H9 (cell line): ENCODE measurements around the gene MYBPC3. TPM values are rescaled to one million over a fixed set of nuclear protein-coding genes. Genes with fewer than 3 reads are reported as not detected.

Experiments
- DNase-seq: peaks from one replicate; pipeline ENCODE4 v3.0.0-alpha.2; 2017
- H2AFZ ChIP-seq: one replicate; pipeline ENCODE4 v1.6.1; 2013; ENCODE audit warnings: mild to moderate bottlenecking, low read length, control low read depth, moderate library complexity
- H2AK5ac ChIP-seq: 2 replicates; pipeline ENCODE4 v1.6.1; 2013; ENCODE audit warnings: low read length, control low read depth, mixed read lengths; ENCODE audit not compliant: insufficient read length
- H2BK120ac ChIP-seq: one replicate; pipeline ENCODE4 v1.6.1; 2013; ENCODE audit warnings: low read depth, mild to moderate bottlenecking, low read length, control low read depth, inconsistent platforms; ENCODE audit not compliant: poor library complexity, severe bottlenecking
- H2BK12ac ChIP-seq: 2 replicates; pipeline ENCODE4 v1.6.1; 2013; ENCODE audit warnings: low read length, control low read depth, mixed read lengths, low read depth; ENCODE audit not compliant: insufficient read length
- H2BK15ac ChIP-seq: 2 replicates; pipeline ENCODE4 v1.6.1; 2013; ENCODE audit warnings: low read depth, low read length, control low read depth
- H2BK20ac ChIP-seq: one replicate; pipeline ENCODE4 v1.6.1; 2013; ENCODE audit warnings: low read depth, mild to moderate bottlenecking, low read length, control low read depth, inconsistent platforms; ENCODE audit not compliant: poor library complexity, severe bottlenecking
- H2BK5ac ChIP-seq: 2 replicates; pipeline ENCODE4 v1.6.1; 2013; ENCODE audit warnings: low read length, control low read depth, mixed read lengths; ENCODE audit not compliant: insufficient read length
- H3K14ac ChIP-seq: 2 replicates; pipeline ENCODE4 v1.6.1; 2013; ENCODE audit warnings: low read length, control low read depth; ENCODE audit not compliant: insufficient read depth
- H3K18ac ChIP-seq: 2 replicates; pipeline ENCODE4 v1.6.1; 2013; ENCODE audit warnings: low read depth, mild to moderate bottlenecking, mixed read lengths, low read length, control low read depth; ENCODE audit not compliant: insufficient read length
- H3K23ac ChIP-seq: 2 replicates; pipeline ENCODE4 v1.6.1; 2013; ENCODE audit warnings: low read length, control low read depth, mixed read lengths, low read depth; ENCODE audit not compliant: insufficient read length
- H3K23me2 ChIP-seq: 2 replicates; pipeline ENCODE4 v1.6.1; 2013; ENCODE audit warnings: low read depth, mild to moderate bottlenecking, mixed read lengths, low read length, control low read depth; ENCODE audit not compliant: insufficient read length, poor library complexity, severe bottlenecking
- H3K27ac ChIP-seq: 2 replicates; pipeline ENCODE4 v1.5.1; 2013; ENCODE audit warnings: low read length, control low read depth, mixed read lengths, low read depth; ENCODE audit not compliant: insufficient read length
- H3K27me3 ChIP-seq: 2 replicates; pipeline ENCODE4 v1.6.1; 2013; ENCODE audit warnings: low read length, control low read depth, inconsistent platforms; ENCODE audit not compliant: insufficient read depth
- H3K4ac ChIP-seq: 2 replicates; pipeline ENCODE4 v1.6.1; 2013; ENCODE audit warnings: low read depth, mild to moderate bottlenecking, control low read depth, inconsistent platforms, low read length, moderate library complexity
- H3K4me1 ChIP-seq: 2 replicates; pipeline ENCODE4 v1.6.1; 2013; ENCODE audit warnings: low read length, control low read depth, inconsistent platforms; ENCODE audit not compliant: insufficient read depth
- H3K4me2 ChIP-seq: 2 replicates; pipeline ENCODE4 v1.6.1; 2013; ENCODE audit warnings: low read length, control low read depth, mixed read lengths; ENCODE audit not compliant: insufficient read length, insufficient read depth
- H3K56ac ChIP-seq: 2 replicates; pipeline ENCODE4 v1.6.1; 2013; ENCODE audit warnings: low read depth, mild to moderate bottlenecking, mixed read lengths, low read length, control low read depth; ENCODE audit not compliant: insufficient read length
- H3K79me1 ChIP-seq: 2 replicates; pipeline ENCODE4 v1.6.1; 2013; ENCODE audit warnings: low read depth, mild to moderate bottlenecking, moderate library complexity, low read length, control low read depth, inconsistent platforms; ENCODE audit not compliant: insufficient read depth, poor library complexity, severe bottlenecking
- H3K79me2 ChIP-seq: 2 replicates; pipeline ENCODE4 v1.6.1; 2013; ENCODE audit warnings: low read length, control low read depth, inconsistent platforms; ENCODE audit not compliant: insufficient read depth
- H3K9ac ChIP-seq: 2 replicates; pipeline ENCODE4 v1.6.1; 2013; ENCODE audit warnings: low read length, control low read depth, mixed read lengths; ENCODE audit not compliant: insufficient read length; ENCODE audit errors: extremely low read depth
- H3K9me3 ChIP-seq: one replicate; pipeline ENCODE4 v1.6.1; 2013; ENCODE audit warnings: low read depth, low read length, inconsistent platforms; ENCODE audit not compliant: control insufficient read depth
- H3T11ph ChIP-seq: one replicate; pipeline ENCODE4 v1.6.1; 2013; ENCODE audit warnings: mild to moderate bottlenecking, low read length, control low read depth, inconsistent platforms
- H4K20me1 ChIP-seq: one replicate; pipeline ENCODE4 v1.6.1; 2013; ENCODE audit not compliant: control insufficient read depth, insufficient read length, insufficient read depth
- H4K5ac ChIP-seq: 2 replicates; pipeline ENCODE4 v1.6.1; 2013; ENCODE audit warnings: low read depth, mild to moderate bottlenecking, mixed read lengths, low read length, control low read depth; ENCODE audit not compliant: insufficient read length
- H4K8ac ChIP-seq: replicated peaks from 2 replicates; pipeline ENCODE4 v1.6.1; 2013; ENCODE audit warnings: low read length, control low read depth, mixed read lengths, low read depth; ENCODE audit not compliant: insufficient read length
- H4K91ac ChIP-seq: 2 replicates; pipeline ENCODE4 v1.6.1; 2013; ENCODE audit warnings: low read depth, mild to moderate bottlenecking, moderate library complexity, mixed read lengths, low read length, control low read depth; ENCODE audit not compliant: insufficient read length
- H3K27ac Mint-ChIP-seq, 3 experiments: 2 replicates in 2 of 3; 3 replicates in 1 of 3; pipeline ENCODE4 v1.8.0; 2020 to 2021; ENCODE audit warnings: mixed read lengths in 3 of 3, mild to moderate bottlenecking in 1 of 3, moderate library complexity in 1 of 3
- H3K27me3 Mint-ChIP-seq: 2 replicates; pipeline ENCODE4 v1.8.0; 2021; ENCODE audit warnings: low read depth, mild to moderate bottlenecking, moderate library complexity, mixed read lengths
- H3K36me3 Mint-ChIP-seq, 3 experiments: 2 replicates in 2 of 3; 3 replicates in 1 of 3; pipeline ENCODE4 v1.8.0; 2020 to 2021; ENCODE audit warnings: low read depth in 3 of 3, mixed read lengths in 3 of 3; ENCODE audit not compliant: insufficient read depth in 1 of 3
- H3K4me1 Mint-ChIP-seq, 2 experiments: 2 replicates each; pipeline ENCODE4 v1.8.0; 2020; ENCODE audit warnings: mixed read lengths in 2 of 2
- H3K4me3 Mint-ChIP-seq, 2 experiments: 2 replicates in 1 of 2; 3 replicates in 1 of 2; pipeline ENCODE4 v1.8.0; 2020 to 2021; ENCODE audit warnings: mild to moderate bottlenecking in 2 of 2, mixed read lengths in 2 of 2, moderate library complexity in 1 of 2
- H3K9me3 Mint-ChIP-seq, 2 experiments: 2 replicates in 1 of 2; 3 replicates in 1 of 2; pipeline ENCODE4 v1.8.0; 2020; ENCODE audit warnings: mild to moderate bottlenecking in 2 of 2, mixed read lengths in 2 of 2, moderate library complexity in 1 of 2
- CTCF ChIP-seq: fragments of 200-600 bp; sonication (generic); conservative IDR thresholded peaks from 3 replicates; pipeline ENCODE4 v1.8.0; 2021; ENCODE audit warnings: antibody characterized with exemption, mild to moderate bottlenecking
- WGBS: extraction: QIAGEN DNeasy Blood & Tissue Kit; methylation state at CpG from one replicate; pipeline ENCODE4 v1.1.7; 2013; ENCODE audit warnings: missing lambda C conversion rate, low lambda C conversion rate, mixed read lengths; ENCODE audit not compliant: insufficient read length; ENCODE audit errors: extremely low coverage; 5-methylcytosine and 5-hydroxymethylcytosine counted together
- total RNA-seq: library from RNA; stranded (reverse); gene quantifications from 2 replicates; pipeline ENCODE4 v1.2.1, GENCODE V29; 2021

The MYBPC3 gene
- total RNA-seq, 1 experiment from 2014 or later, result not detected

- H2AK5ac ChIP-seq, result no peak overlapping the region
Measured at GRCh38 chr11:47360341-47360740, 7.8 kb upstream of the MYBPC3 start.

More at GRCh38 chr11:47360341-47360740, 7.8 kb upstream of the MYBPC3 start:
- no peak overlapping the region for H2BK20ac ChIP-seq
- no peaks in the 10 kb centered on the region for H3K23me2 ChIP-seq
- no peak overlapping the region for H3K18ac ChIP-seq
- H3K27me3 Mint-ChIP-seq, result no peaks in the 10 kb centered on the region
- H3K23ac ChIP-seq, result no peak overlapping the region
- H3K27ac Mint-ChIP-seq, result no peak overlapping the region
- H3K79me2 ChIP-seq, result no peaks in the 10 kb centered on the region
- H4K8ac ChIP-seq, result no peak overlapping the region
- H2AFZ ChIP-seq, result no peak overlapping the region
- no peak for DNase-seq
- TF ChIP-seq CTCF, result no peak
- H4K5ac ChIP-seq, result no peak overlapping the region
- no peaks in the 10 kb centered on the region for H3K36me3 Mint-ChIP-seq
- H4K20me1 ChIP-seq, result peaks cover 2% of the 10 kb centered on the region
- no peak overlapping the region for H3T11ph ChIP-seq
- H3K79me1 ChIP-seq, result no peaks in the 10 kb centered on the region
- H3K4me2 ChIP-seq, result no peak overlapping the region
- no peak overlapping the region for H2BK120ac ChIP-seq
- H3K4me3 Mint-ChIP-seq, result no peak overlapping the region
- peaks cover 3% of the 10 kb centered on the region in 2 experiments; a peak in 3 of 4 replicates for H3K4me1 Mint-ChIP-seq
- H3K56ac ChIP-seq, result no peak overlapping the region
- no peak overlapping the region for H2BK5ac ChIP-seq
- H4K91ac ChIP-seq, result no peak overlapping the region
- WGBS, result no CpG with 5 or more reads among the region's 15 CpGs
- no peak overlapping the region for H3K4ac ChIP-seq
- H2BK12ac ChIP-seq, result no peak overlapping the region
- H3K27me3 ChIP-seq, result no peaks in the 10 kb centered on the region
- no peak overlapping the region for H3K27ac ChIP-seq
- no peaks in the 10 kb centered on the region for H3K4me1 ChIP-seq
- no peak overlapping the region for H2BK15ac ChIP-seq
- H3K9me3 ChIP-seq, result no peaks in the 10 kb centered on the region
- H3K14ac ChIP-seq, result no peak overlapping the region
- no peaks in the 10 kb centered on the region for H3K9me3 Mint-ChIP-seq
- no peak overlapping the region for H3K9ac ChIP-seq
